Large intestine (tissue), 3 donors: ENCODE results near the gene ASF1B. TPM values are rescaled to one million over a fixed set of nuclear protein-coding genes. Genes with fewer than 3 reads are reported as not detected.

ENCODE experiments used
- DNase-seq, 2 donors: peaks; one replicate each; pipeline versions ENCODE4 v3.0.0 to v3.0.0-alpha.2; 2013
- H3K27ac ChIP-seq: one replicate; pipeline ENCODE4 v1.5.1; 2013; ENCODE audit warnings: low read length
- H3K27me3 ChIP-seq: 2 replicates; pipeline ENCODE4 v1.6.1; 2013; ENCODE audit warnings: low read length; ENCODE audit not compliant: control insufficient read depth, insufficient read depth
- H3K36me3 ChIP-seq: 2 replicates; pipeline ENCODE4 v1.6.1; 2013; ENCODE audit warnings: low read length; ENCODE audit not compliant: control insufficient read depth, insufficient read depth
- H3K4me1 ChIP-seq: one replicate; pipeline ENCODE4 v1.6.1; 2013; ENCODE audit warnings: low read length; ENCODE audit not compliant: control insufficient read depth, insufficient read depth
- H3K4me3 ChIP-seq: one replicate; pipeline ENCODE4 v1.5.1; 2013; ENCODE audit warnings: low read length
- H3K9me3 ChIP-seq: one replicate; pipeline ENCODE4 v1.6.1; 2013; ENCODE audit warnings: mild to moderate bottlenecking, low read depth, low read length, moderate library complexity; ENCODE audit not compliant: control insufficient read depth
- WGBS: methylation state at CpG from one replicate; pipeline ENCODE4 v1.1.5; 2013; ENCODE audit warnings: low lambda C conversion rate; ENCODE audit not compliant: insufficient coverage; 5-methylcytosine and 5-hydroxymethylcytosine counted together
- polyA plus RNA-seq: library from polyadenylated mRNA; unstranded; fragments of 120-200 nt; gene quantifications from one replicate; pipeline ENCODE4 v1.2.1, GENCODE V29; 2013

Gene ASF1B
- polyA plus RNA-seq, 1 donor = 13.1 TPM

DNA sequence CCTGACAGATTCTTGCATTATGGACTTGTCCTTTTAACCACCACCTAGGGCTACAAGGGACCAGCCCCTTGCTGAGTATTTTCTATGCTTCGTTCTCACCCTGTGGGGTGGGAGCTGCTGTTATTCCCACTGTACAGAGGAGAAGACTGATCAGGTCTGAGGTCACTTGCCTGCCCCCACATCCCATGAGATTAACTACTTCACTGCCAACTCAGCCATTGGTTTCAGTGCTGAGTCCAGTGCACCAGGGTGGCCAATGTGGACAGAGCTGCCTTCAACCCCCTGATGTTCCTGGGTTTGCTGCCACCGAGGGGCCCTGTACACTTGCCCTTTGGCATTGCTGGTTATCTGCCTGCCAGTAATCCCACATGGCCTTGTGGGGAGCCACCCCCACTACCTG lies 25.7 kb downstream of the ASF1B start:
- no peak overlapping the region for H3K4me3 ChIP-seq
- H3K27ac ChIP-seq = no peak overlapping the region
- H3K36me3 ChIP-seq = peaks cover 21% of the 10 kb centered on the region
- peaks cover 13% of the 10 kb centered on the region for H3K4me1 ChIP-seq
- no peaks in the 10 kb centered on the region for H3K9me3 ChIP-seq
- no peaks in the 10 kb centered on the region for H3K27me3 ChIP-seq
- no CpG with 5 or more reads among the region's 2 CpGs for WGBS
- DNase-seq = no peak

DNA sequence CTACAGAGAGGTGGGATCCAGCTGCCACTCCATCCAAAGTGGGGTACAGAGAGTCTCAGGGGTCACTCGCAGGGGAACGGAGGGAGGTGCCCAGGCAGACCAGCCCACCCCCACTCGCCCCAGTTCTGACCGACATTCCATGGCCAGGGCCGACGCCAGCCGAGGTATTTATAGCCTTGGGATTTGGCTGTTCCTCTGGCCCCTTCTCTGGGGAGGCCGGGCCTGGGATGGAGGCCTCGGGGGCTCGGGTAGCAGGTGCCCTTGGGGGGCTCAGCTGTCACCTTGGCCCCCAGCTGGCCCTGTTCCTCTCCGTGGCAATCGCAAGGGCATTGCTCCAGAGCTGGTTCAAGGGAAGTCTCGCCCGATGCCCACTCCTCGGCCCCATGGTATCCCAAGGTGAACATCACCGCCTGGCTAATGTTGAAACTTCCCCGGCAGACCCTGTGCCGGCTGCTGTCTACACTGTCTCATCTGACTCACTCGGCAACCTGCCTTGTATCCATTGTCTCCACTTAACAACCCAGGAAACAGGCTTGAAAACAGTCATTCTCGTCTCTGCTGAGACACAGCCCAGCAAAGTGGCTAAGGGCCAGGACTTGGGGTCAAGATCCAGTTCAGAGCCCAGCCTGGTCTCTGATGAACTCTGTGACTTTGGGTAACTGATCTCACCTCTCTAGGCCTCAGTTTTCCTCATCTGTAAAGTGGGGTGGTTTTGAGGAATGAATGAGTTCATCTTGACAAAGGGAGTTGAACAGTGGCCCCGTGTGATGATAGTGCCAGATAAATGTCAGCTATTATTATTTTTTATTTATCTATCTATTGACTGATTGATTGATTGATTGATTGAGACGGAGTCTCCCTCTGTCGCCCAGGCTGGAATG lies 28.6 kb downstream of the ASF1B start:
- no peaks in the 10 kb centered on the region for H3K9me3 ChIP-seq
- no peak overlapping the region for H3K27ac ChIP-seq
- H3K36me3 ChIP-seq = peaks cover 31% of the 10 kb centered on the region
- WGBS = no CpG with 5 or more reads among the region's 23 CpGs
- H3K4me3 ChIP-seq = no peak overlapping the region
- H3K27me3 ChIP-seq = no peaks in the 10 kb centered on the region
- DNase-seq = no peak
- H3K4me1 ChIP-seq = peaks cover 7% of the 10 kb centered on the region

DNA sequence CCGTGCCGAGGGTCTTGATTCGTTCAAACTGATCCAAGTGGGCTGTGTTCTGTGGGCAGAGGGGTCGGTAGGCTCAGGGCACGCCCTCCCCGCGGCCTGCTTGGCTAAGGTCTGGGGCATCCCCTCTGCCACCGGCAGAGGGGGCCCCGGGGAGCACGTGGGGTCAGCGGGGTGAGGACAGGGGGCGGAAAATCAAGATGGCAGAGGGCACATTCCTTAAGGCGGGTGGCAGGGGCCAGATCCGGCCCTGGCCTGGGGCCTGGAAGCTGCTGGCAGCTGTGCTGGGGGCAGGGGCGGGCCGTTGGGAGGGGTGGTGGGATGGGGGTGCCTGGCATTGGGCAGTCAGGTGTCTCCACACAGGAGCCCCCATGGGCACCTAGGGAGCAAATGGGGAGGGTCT lies 29.5 kb downstream of the ASF1B start:
- no peak overlapping the region for H3K4me3 ChIP-seq
- H3K9me3 ChIP-seq = no peaks in the 10 kb centered on the region
- H3K27me3 ChIP-seq = no peaks in the 10 kb centered on the region
- peaks cover 39% of the 10 kb centered on the region for H3K36me3 ChIP-seq
- H3K4me1 ChIP-seq = no peaks in the 10 kb centered on the region
- no peak for DNase-seq
- H3K27ac ChIP-seq = no peak overlapping the region
- no CpG with 5 or more reads among the region's 16 CpGs for WGBS

DNA sequence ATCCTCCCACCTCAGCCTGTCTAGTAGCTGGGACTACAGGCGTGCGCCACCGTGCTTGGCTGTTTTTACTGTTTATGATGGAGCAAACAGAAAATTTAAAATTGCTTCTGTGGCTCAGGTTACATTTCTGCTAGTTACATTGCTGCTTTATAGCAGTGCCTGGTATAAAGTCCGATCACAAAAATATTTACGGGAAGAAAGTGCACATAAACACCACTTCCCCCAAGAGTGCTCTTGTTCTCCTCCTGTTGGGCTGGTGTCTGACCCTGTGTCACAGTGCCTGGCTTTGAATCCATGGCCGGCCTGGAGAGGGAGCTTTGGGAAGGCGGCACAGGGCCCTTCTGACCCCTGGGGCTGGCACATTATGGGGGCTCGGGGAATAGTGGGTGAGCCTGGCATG lies 30.7 kb downstream of the ASF1B start:
- Histone ChIP-seq H3K27ac (no peak overlapping the region), H3K36me3 (peaks cover 46% of the 10 kb centered on the region), H3K9me3 (no peaks in the 10 kb centered on the region), H3K27me3 (no peaks in the 10 kb centered on the region), H3K4me1 (no peaks in the 10 kb centered on the region), H3K4me3 (no peak overlapping the region)
- no CpG with 5 or more reads among the region's 8 CpGs for WGBS
- DNase-seq = no peak

DNA sequence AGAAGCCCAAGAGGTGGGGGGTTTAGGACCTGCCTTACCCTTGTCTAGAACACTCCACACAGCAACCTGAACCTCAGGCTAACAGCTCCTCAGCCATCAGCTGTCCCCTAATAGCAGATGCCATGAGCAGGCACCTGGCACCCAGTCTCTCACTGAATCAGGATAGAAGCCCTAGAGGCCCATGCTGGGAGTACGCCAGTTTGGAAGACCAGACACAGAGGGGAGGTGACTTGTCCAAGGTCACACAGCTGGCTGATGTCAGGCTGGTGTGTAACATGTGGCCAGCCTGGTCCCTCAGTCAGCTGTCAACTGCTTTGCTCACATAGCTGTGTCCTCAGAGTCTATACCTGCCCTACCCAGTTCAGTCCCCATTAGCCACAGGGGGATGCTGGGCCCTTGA lies 33.1 kb downstream of the ASF1B start:
- Histone ChIP-seq H3K27me3 (no peaks in the 10 kb centered on the region), H3K4me1 (no peaks in the 10 kb centered on the region), H3K27ac (no peak overlapping the region), H3K36me3 (peaks cover 50% of the 10 kb centered on the region), H3K4me3 (no peak overlapping the region), H3K9me3 (no peaks in the 10 kb centered on the region)
- no CpG with 5 or more reads among the region's 1 CpG for WGBS
- no peak for DNase-seq

DNA sequence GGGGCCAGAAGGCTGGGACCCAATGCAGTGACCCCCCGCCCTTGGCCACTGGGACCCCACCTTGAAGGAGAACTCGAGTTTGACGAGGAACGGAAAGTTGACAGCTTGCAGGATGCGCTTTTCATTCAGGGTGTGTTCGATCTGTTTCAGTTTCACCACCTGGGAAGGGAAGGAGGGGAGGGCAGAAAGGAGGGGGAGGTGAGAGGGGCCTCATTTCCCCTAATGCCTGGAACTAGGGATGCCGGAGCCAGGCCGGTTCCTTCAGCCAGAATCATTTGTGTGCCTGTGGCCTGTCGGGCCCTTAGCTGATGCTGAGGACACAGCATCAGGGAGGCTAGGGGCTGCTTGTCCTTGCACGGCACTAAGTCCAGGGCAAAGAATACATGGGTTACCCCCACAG lies 33.6 kb downstream of the ASF1B start:
- no peaks in the 10 kb centered on the region for H3K27me3 ChIP-seq
- no peak overlapping the region for H3K27ac ChIP-seq
- peaks cover 52% of the 10 kb centered on the region for H3K36me3 ChIP-seq
- no peak overlapping the region for H3K4me3 ChIP-seq
- no peak for DNase-seq
- H3K9me3 ChIP-seq = no peaks in the 10 kb centered on the region
- WGBS = no CpG with 5 or more reads among the region's 10 CpGs
- no peaks in the 10 kb centered on the region for H3K4me1 ChIP-seq

DNA sequence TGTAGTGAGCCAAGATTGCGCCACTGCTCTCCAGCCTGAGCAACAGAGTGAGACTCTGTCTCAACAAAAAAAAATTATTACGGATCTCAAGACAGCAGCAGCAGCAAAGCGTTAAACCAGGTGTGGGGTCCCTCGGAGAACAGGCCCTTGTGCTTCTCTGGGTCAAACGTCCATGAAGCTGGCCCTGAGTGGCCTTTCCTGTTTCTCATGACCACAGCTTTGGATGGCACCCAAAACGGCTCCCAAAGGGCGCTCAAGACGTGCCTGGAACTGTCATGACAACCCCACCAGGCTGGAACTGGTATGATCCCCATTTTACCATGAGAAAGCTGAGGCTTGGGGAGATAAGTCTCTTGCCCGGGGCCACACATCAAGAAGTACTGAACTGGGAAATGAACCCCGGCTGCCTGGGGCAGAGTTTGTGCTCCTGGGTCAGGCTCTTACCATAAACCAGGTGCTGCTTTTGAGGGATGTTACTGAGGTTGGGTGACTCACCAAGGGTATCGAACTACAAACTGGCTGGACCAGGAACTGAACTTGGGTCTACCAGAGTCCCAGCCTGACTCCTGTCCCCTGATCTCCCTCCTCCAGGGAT lies 34.2 kb downstream of the ASF1B start:
- no peak overlapping the region for H3K27ac ChIP-seq
- 100% methylated on average over 2 of the region's 11 CpGs for WGBS
- H3K9me3 ChIP-seq = no peaks in the 10 kb centered on the region
- no peaks in the 10 kb centered on the region for H3K27me3 ChIP-seq
- peaks cover 52% of the 10 kb centered on the region for H3K36me3 ChIP-seq
- H3K4me3 ChIP-seq = no peak overlapping the region
- no peaks in the 10 kb centered on the region for H3K4me1 ChIP-seq
- DNase-seq = no peak

DNA sequence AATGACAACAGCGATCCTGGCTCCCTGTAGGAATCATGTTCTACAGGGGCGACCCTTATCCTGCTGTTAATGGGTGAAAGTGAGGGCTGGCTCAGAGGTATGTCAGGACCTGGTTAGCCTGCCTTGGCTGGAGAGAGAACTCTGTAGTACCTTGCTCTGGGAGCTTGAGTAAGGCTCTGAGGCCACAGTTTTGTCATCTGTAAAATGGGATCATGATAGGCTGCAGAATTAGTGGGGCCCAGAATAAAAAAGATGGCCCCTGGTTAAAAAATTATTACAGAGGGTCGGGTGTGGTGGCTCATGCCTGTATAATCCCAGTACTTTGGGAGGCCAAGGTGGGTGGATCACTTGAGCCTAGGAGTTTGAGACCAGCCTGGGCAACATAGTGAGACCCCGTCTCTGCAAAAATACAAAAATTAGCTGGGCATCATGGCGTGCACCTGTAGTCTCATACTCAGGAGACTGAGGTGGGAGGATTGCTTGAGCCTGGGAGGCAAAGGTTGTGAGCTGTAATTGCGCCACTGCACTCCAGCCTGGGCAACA lies 35.3 kb downstream of the ASF1B start:
- Histone ChIP-seq H3K4me1 (no peaks in the 10 kb centered on the region), H3K9me3 (no peaks in the 10 kb centered on the region), H3K4me3 (no peak overlapping the region), H3K27me3 (no peaks in the 10 kb centered on the region), H3K27ac (no peak overlapping the region), H3K36me3 (peaks cover 56% of the 10 kb centered on the region)
- no peak for DNase-seq
- WGBS = no CpG with 5 or more reads among the region's 6 CpGs

DNA sequence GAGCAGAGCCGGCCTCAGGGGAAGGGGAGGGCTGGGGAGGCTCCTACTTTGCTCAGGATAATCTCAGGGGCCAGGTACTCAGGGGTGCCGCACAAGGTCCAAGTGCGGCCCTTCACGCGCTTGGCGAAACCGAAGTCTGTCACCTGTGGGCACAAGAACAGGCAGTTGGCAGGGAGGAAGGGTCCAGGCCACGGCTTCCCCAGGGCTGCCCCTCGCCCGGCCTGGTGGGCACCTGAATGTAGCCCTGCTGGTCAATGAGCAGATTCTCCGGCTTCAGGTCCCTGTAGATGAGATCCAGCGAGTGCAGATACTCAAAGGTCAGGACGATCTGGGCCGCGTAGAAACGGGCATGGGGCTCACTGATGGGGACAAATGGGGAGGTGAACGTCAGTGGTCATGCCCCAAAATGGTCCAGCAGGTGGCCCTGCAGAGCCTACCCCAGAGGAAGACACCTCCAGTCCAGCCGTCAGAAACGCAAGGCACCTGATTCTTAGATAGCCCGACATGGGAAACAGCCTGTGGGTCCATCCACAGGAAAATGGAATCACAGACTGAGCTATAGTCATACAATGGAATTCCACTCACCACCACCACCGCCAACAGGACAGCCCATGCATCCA lies 38.7 kb downstream of the ASF1B start:
- no peak overlapping the region for H3K4me3 ChIP-seq
- WGBS = no CpG with 5 or more reads among the region's 21 CpGs
- no peak overlapping the region for H3K27ac ChIP-seq
- H3K4me1 ChIP-seq = no peaks in the 10 kb centered on the region
- H3K9me3 ChIP-seq = peaks cover 3% of the 10 kb centered on the region
- H3K27me3 ChIP-seq = no peaks in the 10 kb centered on the region
- H3K36me3 ChIP-seq = peaks cover 41% of the 10 kb centered on the region
- DNase-seq = no peak

DNA sequence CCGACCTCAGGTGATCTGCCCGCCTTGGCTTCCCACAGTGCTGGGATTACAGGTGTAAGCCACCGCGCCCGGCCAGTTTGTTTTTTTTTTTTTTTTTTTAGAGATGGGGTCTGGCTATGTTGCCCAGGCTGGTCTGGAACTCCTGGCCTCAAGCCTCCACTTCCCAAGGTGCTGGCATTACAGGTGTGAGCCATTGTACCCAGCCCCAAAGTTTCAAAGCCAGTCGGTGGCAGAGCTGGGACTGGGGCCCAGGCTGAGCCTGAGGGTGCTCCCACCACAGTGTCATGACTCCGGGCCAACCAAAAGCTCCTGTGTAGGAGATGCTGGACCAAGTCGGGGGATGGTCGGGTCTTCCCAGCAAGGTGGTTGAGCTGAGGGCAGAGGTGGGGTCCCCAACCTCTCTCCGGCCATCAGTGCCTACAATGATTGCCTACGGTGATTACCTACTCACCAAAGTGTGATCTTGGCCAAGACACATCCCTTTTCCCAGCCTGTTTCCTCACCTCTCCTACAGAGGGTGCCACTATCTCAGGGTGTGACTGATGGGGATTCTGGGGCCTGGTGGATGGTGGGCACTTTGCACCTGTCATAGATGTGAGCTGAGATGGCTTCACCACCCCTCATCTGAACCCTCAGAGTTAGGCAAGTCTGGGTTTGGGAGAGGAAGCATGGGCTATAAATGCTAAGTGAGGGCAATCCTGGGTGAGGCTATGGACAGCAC lies 40.0 kb downstream of the ASF1B start:
- no CpG with 5 or more reads among the region's 11 CpGs for WGBS
- H3K4me3 ChIP-seq = no peak overlapping the region
- no peaks in the 10 kb centered on the region for H3K27me3 ChIP-seq
- H3K27ac ChIP-seq = no peak overlapping the region
- no peak for DNase-seq
- H3K36me3 ChIP-seq = peaks cover 31% of the 10 kb centered on the region
- H3K9me3 ChIP-seq = peaks cover 3% of the 10 kb centered on the region
- H3K4me1 ChIP-seq = peaks cover 7% of the 10 kb centered on the region
